Hepatocyte (in vitro differentiated cells): Measurements from ENCODE around the gene RIMS4.

Experiments
- EZH2 ChIP-seq: fragments of 200-600 bp; sonication (generic); IDR thresholded peaks from 2 replicates; pipeline ENCODE4 v1.6.1; 2016; ENCODE audit warnings: antibody characterized with exemption, mild to moderate bottlenecking, borderline replicate concordance
- EZH2phosphoT487 ChIP-seq: fragments of 200-600 bp; sonication (generic); IDR thresholded peaks from one replicate; pipeline ENCODE4 v1.6.1; 2018; ENCODE audit warnings: antibody characterized with exemption, mild to moderate bottlenecking, low read depth, moderate library complexity; ENCODE audit not compliant: unreplicated experiment, severe bottlenecking
- TF ChIP-seq, protein P1 (sequence below): fragments of 200-600 bp; sonication (generic); IDR thresholded peaks from 2 replicates; pipeline ENCODE4 v1.5.1; 2016; ENCODE audit warnings: antibody characterized with exemption, mild to moderate bottlenecking; ENCODE audit not compliant: poor library complexity

GRCh38 chr20:44727039-44727438 lies 83.3 kb downstream of the RIMS4 start:
- TF ChIP-seq, protein P1, sequence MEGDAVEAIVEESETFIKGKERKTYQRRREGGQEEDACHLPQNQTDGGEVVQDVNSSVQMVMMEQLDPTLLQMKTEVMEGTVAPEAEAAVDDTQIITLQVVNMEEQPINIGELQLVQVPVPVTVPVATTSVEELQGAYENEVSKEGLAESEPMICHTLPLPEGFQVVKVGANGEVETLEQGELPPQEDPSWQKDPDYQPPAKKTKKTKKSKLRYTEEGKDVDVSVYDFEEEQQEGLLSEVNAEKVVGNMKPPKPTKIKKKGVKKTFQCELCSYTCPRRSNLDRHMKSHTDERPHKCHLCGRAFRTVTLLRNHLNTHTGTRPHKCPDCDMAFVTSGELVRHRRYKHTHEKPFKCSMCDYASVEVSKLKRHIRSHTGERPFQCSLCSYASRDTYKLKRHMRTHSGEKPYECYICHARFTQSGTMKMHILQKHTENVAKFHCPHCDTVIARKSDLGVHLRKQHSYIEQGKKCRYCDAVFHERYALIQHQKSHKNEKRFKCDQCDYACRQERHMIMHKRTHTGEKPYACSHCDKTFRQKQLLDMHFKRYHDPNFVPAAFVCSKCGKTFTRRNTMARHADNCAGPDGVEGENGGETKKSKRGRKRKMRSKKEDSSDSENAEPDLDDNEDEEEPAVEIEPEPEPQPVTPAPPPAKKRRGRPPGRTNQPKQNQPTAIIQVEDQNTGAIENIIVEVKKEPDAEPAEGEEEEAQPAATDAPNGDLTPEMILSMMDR, result no peak
- TF ChIP-seq EZH2 (no peak), EZH2phosphoT487 (no peak)
